H9 (cell line): ENCODE results near the gene BIRC7. TPM values are rescaled to one million over a fixed set of nuclear protein-coding genes. Genes with fewer than 3 reads are reported as not detected.

ENCODE experiments used
- DNase-seq: peaks from one replicate; pipeline ENCODE4 v3.0.0-alpha.2; 2017
- H2AFZ ChIP-seq: one replicate; pipeline ENCODE4 v1.6.1; 2013; ENCODE audit warnings: mild to moderate bottlenecking, low read length, control low read depth, moderate library complexity
- H2AK5ac ChIP-seq: 2 replicates; pipeline ENCODE4 v1.6.1; 2013; ENCODE audit warnings: low read length, control low read depth, mixed read lengths; ENCODE audit not compliant: insufficient read length
- H2BK120ac ChIP-seq: one replicate; pipeline ENCODE4 v1.6.1; 2013; ENCODE audit warnings: low read depth, mild to moderate bottlenecking, low read length, control low read depth, inconsistent platforms; ENCODE audit not compliant: poor library complexity, severe bottlenecking
- H2BK12ac ChIP-seq: 2 replicates; pipeline ENCODE4 v1.6.1; 2013; ENCODE audit warnings: low read length, control low read depth, mixed read lengths, low read depth; ENCODE audit not compliant: insufficient read length
- H2BK15ac ChIP-seq: 2 replicates; pipeline ENCODE4 v1.6.1; 2013; ENCODE audit warnings: low read depth, low read length, control low read depth
- H2BK20ac ChIP-seq: one replicate; pipeline ENCODE4 v1.6.1; 2013; ENCODE audit warnings: low read depth, mild to moderate bottlenecking, low read length, control low read depth, inconsistent platforms; ENCODE audit not compliant: poor library complexity, severe bottlenecking
- H2BK5ac ChIP-seq: 2 replicates; pipeline ENCODE4 v1.6.1; 2013; ENCODE audit warnings: low read length, control low read depth, mixed read lengths; ENCODE audit not compliant: insufficient read length
- H3K14ac ChIP-seq: 2 replicates; pipeline ENCODE4 v1.6.1; 2013; ENCODE audit warnings: low read length, control low read depth; ENCODE audit not compliant: insufficient read depth
- H3K18ac ChIP-seq: 2 replicates; pipeline ENCODE4 v1.6.1; 2013; ENCODE audit warnings: low read depth, mild to moderate bottlenecking, mixed read lengths, low read length, control low read depth; ENCODE audit not compliant: insufficient read length
- H3K23ac ChIP-seq: 2 replicates; pipeline ENCODE4 v1.6.1; 2013; ENCODE audit warnings: low read length, control low read depth, mixed read lengths, low read depth; ENCODE audit not compliant: insufficient read length
- H3K23me2 ChIP-seq: 2 replicates; pipeline ENCODE4 v1.6.1; 2013; ENCODE audit warnings: low read depth, mild to moderate bottlenecking, mixed read lengths, low read length, control low read depth; ENCODE audit not compliant: insufficient read length, poor library complexity, severe bottlenecking
- H3K27ac ChIP-seq: 2 replicates; pipeline ENCODE4 v1.5.1; 2013; ENCODE audit warnings: low read length, control low read depth, mixed read lengths, low read depth; ENCODE audit not compliant: insufficient read length
- H3K27me3 ChIP-seq: 2 replicates; pipeline ENCODE4 v1.6.1; 2013; ENCODE audit warnings: low read length, control low read depth, inconsistent platforms; ENCODE audit not compliant: insufficient read depth
- H3K4ac ChIP-seq: 2 replicates; pipeline ENCODE4 v1.6.1; 2013; ENCODE audit warnings: low read depth, mild to moderate bottlenecking, control low read depth, inconsistent platforms, low read length, moderate library complexity
- H3K4me1 ChIP-seq: 2 replicates; pipeline ENCODE4 v1.6.1; 2013; ENCODE audit warnings: low read length, control low read depth, inconsistent platforms; ENCODE audit not compliant: insufficient read depth
- H3K4me2 ChIP-seq: 2 replicates; pipeline ENCODE4 v1.6.1; 2013; ENCODE audit warnings: low read length, control low read depth, mixed read lengths; ENCODE audit not compliant: insufficient read length, insufficient read depth
- H3K56ac ChIP-seq: 2 replicates; pipeline ENCODE4 v1.6.1; 2013; ENCODE audit warnings: low read depth, mild to moderate bottlenecking, mixed read lengths, low read length, control low read depth; ENCODE audit not compliant: insufficient read length
- H3K79me1 ChIP-seq: 2 replicates; pipeline ENCODE4 v1.6.1; 2013; ENCODE audit warnings: low read depth, mild to moderate bottlenecking, moderate library complexity, low read length, control low read depth, inconsistent platforms; ENCODE audit not compliant: insufficient read depth, poor library complexity, severe bottlenecking
- H3K79me2 ChIP-seq: 2 replicates; pipeline ENCODE4 v1.6.1; 2013; ENCODE audit warnings: low read length, control low read depth, inconsistent platforms; ENCODE audit not compliant: insufficient read depth
- H3K9ac ChIP-seq: 2 replicates; pipeline ENCODE4 v1.6.1; 2013; ENCODE audit warnings: low read length, control low read depth, mixed read lengths; ENCODE audit not compliant: insufficient read length; ENCODE audit errors: extremely low read depth
- H3K9me3 ChIP-seq: one replicate; pipeline ENCODE4 v1.6.1; 2013; ENCODE audit warnings: low read depth, low read length, inconsistent platforms; ENCODE audit not compliant: control insufficient read depth
- H3T11ph ChIP-seq: one replicate; pipeline ENCODE4 v1.6.1; 2013; ENCODE audit warnings: mild to moderate bottlenecking, low read length, control low read depth, inconsistent platforms
- H4K20me1 ChIP-seq: one replicate; pipeline ENCODE4 v1.6.1; 2013; ENCODE audit not compliant: control insufficient read depth, insufficient read length, insufficient read depth
- H4K5ac ChIP-seq: 2 replicates; pipeline ENCODE4 v1.6.1; 2013; ENCODE audit warnings: low read depth, mild to moderate bottlenecking, mixed read lengths, low read length, control low read depth; ENCODE audit not compliant: insufficient read length
- H4K8ac ChIP-seq: replicated peaks from 2 replicates; pipeline ENCODE4 v1.6.1; 2013; ENCODE audit warnings: low read length, control low read depth, mixed read lengths, low read depth; ENCODE audit not compliant: insufficient read length
- H4K91ac ChIP-seq: 2 replicates; pipeline ENCODE4 v1.6.1; 2013; ENCODE audit warnings: low read depth, mild to moderate bottlenecking, moderate library complexity, mixed read lengths, low read length, control low read depth; ENCODE audit not compliant: insufficient read length
- H3K27ac Mint-ChIP-seq, 3 experiments: 2 replicates in 2 of 3; 3 replicates in 1 of 3; pipeline ENCODE4 v1.8.0; 2020 to 2021; ENCODE audit warnings: mixed read lengths in 3 of 3, mild to moderate bottlenecking in 1 of 3, moderate library complexity in 1 of 3
- H3K27me3 Mint-ChIP-seq: 2 replicates; pipeline ENCODE4 v1.8.0; 2021; ENCODE audit warnings: low read depth, mild to moderate bottlenecking, moderate library complexity, mixed read lengths
- H3K36me3 Mint-ChIP-seq, 3 experiments: 2 replicates in 2 of 3; 3 replicates in 1 of 3; pipeline ENCODE4 v1.8.0; 2020 to 2021; ENCODE audit warnings: low read depth in 3 of 3, mixed read lengths in 3 of 3; ENCODE audit not compliant: insufficient read depth in 1 of 3
- H3K4me1 Mint-ChIP-seq, 2 experiments: 2 replicates each; pipeline ENCODE4 v1.8.0; 2020; ENCODE audit warnings: mixed read lengths in 2 of 2
- H3K4me3 Mint-ChIP-seq, 2 experiments: 2 replicates in 1 of 2; 3 replicates in 1 of 2; pipeline ENCODE4 v1.8.0; 2020 to 2021; ENCODE audit warnings: mild to moderate bottlenecking in 2 of 2, mixed read lengths in 2 of 2, moderate library complexity in 1 of 2
- H3K9me3 Mint-ChIP-seq, 2 experiments: 2 replicates in 1 of 2; 3 replicates in 1 of 2; pipeline ENCODE4 v1.8.0; 2020; ENCODE audit warnings: mild to moderate bottlenecking in 2 of 2, mixed read lengths in 2 of 2, moderate library complexity in 1 of 2
- WGBS: extraction: QIAGEN DNeasy Blood & Tissue Kit; methylation state at CpG from one replicate; pipeline ENCODE4 v1.1.7; 2013; ENCODE audit warnings: missing lambda C conversion rate, low lambda C conversion rate, mixed read lengths; ENCODE audit not compliant: insufficient read length; ENCODE audit errors: extremely low coverage; 5-methylcytosine and 5-hydroxymethylcytosine counted together
- total RNA-seq: library from RNA; stranded (reverse); gene quantifications from 2 replicates; pipeline ENCODE4 v1.2.1, GENCODE V29; 2021
- TF ChIP-seq, protein P1 (sequence below): fragments of 200-600 bp; sonication (generic); conservative IDR thresholded peaks from 3 replicates; pipeline ENCODE4 v1.8.0; 2021; ENCODE audit warnings: antibody characterized with exemption, mild to moderate bottlenecking

BIRC7 gene
- total RNA-seq, 1 experiment from 2014 or later, result not detected

DNA sequence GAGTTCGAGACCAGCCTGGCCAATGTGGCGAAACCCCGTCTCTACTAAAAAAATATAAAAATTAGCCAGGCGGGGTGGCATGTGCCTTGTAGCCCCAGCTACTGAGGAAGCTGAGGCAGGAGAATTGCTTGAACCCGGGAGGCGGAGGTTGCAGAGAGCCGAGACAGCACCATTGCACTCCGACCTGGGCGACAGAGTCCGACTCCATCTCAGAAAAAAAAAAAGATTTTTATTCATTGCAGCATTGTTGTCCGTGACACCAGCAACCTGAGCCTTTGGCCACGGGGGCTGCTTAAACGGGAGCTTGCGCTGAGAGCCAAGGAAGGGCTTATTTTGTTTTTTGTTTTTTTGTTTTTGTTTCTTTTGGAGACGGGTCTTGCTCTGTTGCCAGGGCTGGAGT lies 44.2 kb downstream of the BIRC7 start:
- H3K27ac ChIP-seq, result no peak overlapping the region
- H4K91ac ChIP-seq, result no peak overlapping the region
- H3K23ac ChIP-seq, result no peak overlapping the region
- TF ChIP-seq, protein P1, sequence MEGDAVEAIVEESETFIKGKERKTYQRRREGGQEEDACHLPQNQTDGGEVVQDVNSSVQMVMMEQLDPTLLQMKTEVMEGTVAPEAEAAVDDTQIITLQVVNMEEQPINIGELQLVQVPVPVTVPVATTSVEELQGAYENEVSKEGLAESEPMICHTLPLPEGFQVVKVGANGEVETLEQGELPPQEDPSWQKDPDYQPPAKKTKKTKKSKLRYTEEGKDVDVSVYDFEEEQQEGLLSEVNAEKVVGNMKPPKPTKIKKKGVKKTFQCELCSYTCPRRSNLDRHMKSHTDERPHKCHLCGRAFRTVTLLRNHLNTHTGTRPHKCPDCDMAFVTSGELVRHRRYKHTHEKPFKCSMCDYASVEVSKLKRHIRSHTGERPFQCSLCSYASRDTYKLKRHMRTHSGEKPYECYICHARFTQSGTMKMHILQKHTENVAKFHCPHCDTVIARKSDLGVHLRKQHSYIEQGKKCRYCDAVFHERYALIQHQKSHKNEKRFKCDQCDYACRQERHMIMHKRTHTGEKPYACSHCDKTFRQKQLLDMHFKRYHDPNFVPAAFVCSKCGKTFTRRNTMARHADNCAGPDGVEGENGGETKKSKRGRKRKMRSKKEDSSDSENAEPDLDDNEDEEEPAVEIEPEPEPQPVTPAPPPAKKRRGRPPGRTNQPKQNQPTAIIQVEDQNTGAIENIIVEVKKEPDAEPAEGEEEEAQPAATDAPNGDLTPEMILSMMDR, result no peak
- H2BK20ac ChIP-seq, result no peak overlapping the region
- H4K5ac ChIP-seq, result no peak overlapping the region
- DNase-seq, result no peak
- peaks cover 16 to 73% (median 60%) of the 10 kb centered on the region in 3 experiments; a peak in 6 of 7 replicates for H3K36me3 Mint-ChIP-seq
- no peaks in the 10 kb centered on the region for H3K27me3 ChIP-seq
- no peak overlapping the region for H3K18ac ChIP-seq
- no peaks in the 10 kb centered on the region for H3K4me1 Mint-ChIP-seq
- H3K23me2 ChIP-seq, result peaks cover 3% of the 10 kb centered on the region
- no peak overlapping the region for H3K9ac ChIP-seq
- H2AK5ac ChIP-seq, result no peak overlapping the region
- H2BK120ac ChIP-seq, result no peak overlapping the region
- H3K79me2 ChIP-seq, result peaks cover 10% of the 10 kb centered on the region; the same call in 1 of the 2 replicates
- H2BK12ac ChIP-seq, result no peak overlapping the region
- no peak overlapping the region for H3K4ac ChIP-seq
- H2AFZ ChIP-seq, result no peak overlapping the region
- no peak overlapping the region for H3K14ac ChIP-seq
- H3K4me3 Mint-ChIP-seq, result no peak overlapping the region
- peaks cover 6% of the 10 kb centered on the region for H3K79me1 ChIP-seq
- no peak overlapping the region for H3K56ac ChIP-seq
- H2BK5ac ChIP-seq, result no peak overlapping the region
- no CpG with 5 or more reads among the region's 15 CpGs for WGBS
- H3K9me3 ChIP-seq, result no peaks in the 10 kb centered on the region
- H3K9me3 Mint-ChIP-seq, result no peaks in the 10 kb centered on the region
- no peak overlapping the region for H2BK15ac ChIP-seq
- no peak overlapping the region for H3K4me2 ChIP-seq
- no peak overlapping the region for H4K8ac ChIP-seq
- no peaks in the 10 kb centered on the region for H3K27me3 Mint-ChIP-seq
- H4K20me1 ChIP-seq, result no peaks in the 10 kb centered on the region
- no peak overlapping the region for H3K27ac Mint-ChIP-seq
- no peak overlapping the region for H3T11ph ChIP-seq
- no peaks in the 10 kb centered on the region for H3K4me1 ChIP-seq
